Heart right ventricle (tissue), 16 donors: ENCODE data around the gene OTULIN. TPM values are rescaled to one million over a fixed set of nuclear protein-coding genes. Genes with fewer than 3 reads are reported as not detected.

ENCODE experiments used
- ATAC-seq, 8 donors: fragments of 200-7000 bp; cut with Tn5 transposase; one replicate each; pipeline ENCODE4 v1.9.1; 2020; ENCODE audit warnings: mild to moderate bottlenecking in 8 of 8, moderate library complexity in 8 of 8, moderate number of reproducible peaks in 1 of 8
- DNase-seq, 2 donors: peaks; one replicate each; pipeline ENCODE4 v3.0.0-alpha.2; 2020
- H3K27ac ChIP-seq, 10 donors: fragments of 200-600 bp; sonication (generic) in 2 of 10; one replicate each; pipeline versions ENCODE4 v1.5.0 to v1.8.0; 2020 to 2022; ENCODE audit warnings: mild to moderate bottlenecking in 3 of 10
- H3K27me3 ChIP-seq, 7 donors: fragments of 200-600 bp; one replicate each; pipeline ENCODE4 v1.8.0; 2021 to 2022; ENCODE audit warnings: mild to moderate bottlenecking in 2 of 7
- H3K36me3 ChIP-seq, 9 donors: fragments of 200-600 bp; sonication (generic) in 1 of 9; one replicate each; pipeline versions ENCODE4 v1.5.0 to v1.8.0; 2020 to 2022; ENCODE audit warnings: mild to moderate bottlenecking in 2 of 9
- H3K4me1 ChIP-seq, 9 donors: fragments of 200-600 bp; sonication (generic) in 1 of 9; one replicate each; pipeline versions ENCODE4 v1.5.0 to v1.8.0; 2020 to 2022; ENCODE audit warnings: mild to moderate bottlenecking in 4 of 9
- H3K4me3 ChIP-seq, 10 donors: fragments of 200-600 bp; sonication (generic) in 2 of 10; one replicate each; pipeline versions ENCODE4 v1.5.0 to v1.8.0; 2020 to 2022; ENCODE audit warnings: mild to moderate bottlenecking in 7 of 10, moderate library complexity in 2 of 10
- H3K9me3 ChIP-seq, 11 donors: fragments of 200-600 bp in 10 of 11; sonication (generic) in 2 of 11; one replicate each; pipeline versions ENCODE4 v1.5.0 to v1.8.0; 2013 to 2022; ENCODE audit warnings: mild to moderate bottlenecking in 2 of 11, control low read depth in 1 of 11, moderate library complexity in 1 of 11
- WGBS, 2 donors: extraction: QIAGEN DNeasy Blood & Tissue Kit; methylation state at CpG; one replicate each; pipeline ENCODE4 v1.1.7; 2013; ENCODE audit warnings: inconsistent platforms in 1 of 2; 5-methylcytosine and 5-hydroxymethylcytosine counted together
- intact Hi-C, 10 donors: fragments of 100-400 bp; cut with DNase I; formaldehyde crosslinking; loops; one replicate each; pipeline versions ENCODE4 v1.11.1 to v1.14.2; 2022
- polyA plus RNA-seq, 2 donors: library from polyadenylated mRNA; stranded (reverse); fragments of 200-250 nt; gene quantifications; one replicate each; pipeline ENCODE4 v1.2.3, GENCODE V29; 2013
- total RNA-seq, 10 donors: library from RNA; stranded (reverse); fragmentation: NEBNext Ultra II Directional in 3 of 10; extraction: Animal tissue kit (Norgen Biotek cat#: 25700) in 3 of 10; gene quantifications; one replicate each; pipeline versions ENCODE4 v1.2.1 to v1.2.4, GENCODE V29; 2021 to 2023
- TF ChIP-seq, protein P1 (sequence below), 9 donors: fragments of 200-600 bp; sonication (generic) in 2 of 9; IDR thresholded peaks; one replicate each; pipeline versions ENCODE4 v1.5.0 to v1.8.0; 2021 to 2022; ENCODE audit warnings: antibody characterized with exemption in 9 of 9, mild to moderate bottlenecking in 5 of 9, moderate library complexity in 1 of 9
- donor health status: Arrhythmogenic right ventricular cardiomyopathy.
- donor health status: ischemic (EF 13 %, LVEDD 7.1; RV severe dilation, severe dysfunction).
- donor health status: healthy with polysubstance abuse.
- donor health status: DM: no; HTN: yes; CAD: no.
- donor health status: DM: no; HTN: no; CAD: no.
- donor health status: ischemic (EF 25% LVEDD 6.9; RV normal size, moderate dysfunction).
- donor health status: ischemic (EF 25% LVEDD 5.7; RV mildly dilated, moderate dysfunction).
- donor health status: healthy.
- donor health status: DM: yes; HTN: yes; CAD: no.
- donor health status: Ischemic cardiomyopathy.
- donor health status: ischemic (EF 35%, LVEDD 5.7; RV mildly dilated, moderate dysfunction).
- donor health status: nonischemic (EF 11% LVEDD 7.7; RV severe dilation, severe dysfunction).
- donor health status: DM: yes; HTN: yes; CAD: no.
- donor health status: PGD.
- donor health status: ischemic (EF 29% LVEDD 5.4; RV normal size, mild dysfunction).
- donor health status: nonischemic (EF 23%, LVEDD 6.1; RV moderate dilation, normal function).

OTULIN gene
- total and polyA plus RNA-seq, 12 donors: 4.4 to 35.1 (median 24.6) TPM

DNA sequence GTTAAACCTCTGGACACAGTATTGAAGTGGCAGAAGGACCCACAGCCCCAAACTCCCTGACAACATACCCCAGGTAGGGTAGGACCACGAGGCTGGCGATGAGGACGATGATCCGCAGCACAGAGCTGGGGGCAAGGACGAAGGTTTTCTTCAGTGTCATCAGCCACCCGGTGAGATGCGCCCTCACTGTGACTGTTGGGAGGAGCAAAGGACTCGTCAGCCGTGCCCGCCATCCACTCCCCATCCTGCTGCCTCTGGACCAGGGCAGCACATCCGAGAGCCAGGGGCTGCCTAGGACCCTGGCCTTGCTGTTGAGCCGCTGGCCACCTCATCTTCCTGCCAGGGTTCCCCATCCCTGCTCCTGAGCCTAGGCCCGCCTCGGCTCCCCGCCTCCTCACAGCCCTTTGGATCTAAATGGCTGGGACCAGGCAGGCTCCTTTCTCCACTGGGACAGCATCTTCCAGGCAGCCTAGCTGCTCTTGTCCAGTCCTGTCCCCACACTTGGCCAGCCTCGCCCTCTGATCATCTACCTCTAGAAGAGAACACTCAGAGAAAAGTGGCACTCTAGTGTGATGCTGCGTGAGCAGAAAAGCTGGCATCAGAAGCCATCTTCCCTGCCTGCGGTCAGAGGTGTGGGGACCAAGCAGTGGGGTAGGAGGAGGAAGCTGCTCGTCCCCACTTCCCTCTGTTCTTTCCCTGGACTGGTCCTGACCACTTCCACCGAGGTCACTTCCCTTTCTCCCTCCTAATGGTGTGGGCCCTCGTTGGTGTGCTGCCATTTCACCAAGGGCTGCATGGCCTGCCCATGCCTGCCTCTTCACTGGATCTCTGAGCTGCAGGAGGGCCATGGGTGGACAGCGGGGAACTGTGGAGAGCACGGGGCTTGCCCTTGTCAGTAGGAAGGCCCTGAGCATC, 49.2 kb downstream of the OTULIN start:
- TF ChIP-seq, protein P1, sequence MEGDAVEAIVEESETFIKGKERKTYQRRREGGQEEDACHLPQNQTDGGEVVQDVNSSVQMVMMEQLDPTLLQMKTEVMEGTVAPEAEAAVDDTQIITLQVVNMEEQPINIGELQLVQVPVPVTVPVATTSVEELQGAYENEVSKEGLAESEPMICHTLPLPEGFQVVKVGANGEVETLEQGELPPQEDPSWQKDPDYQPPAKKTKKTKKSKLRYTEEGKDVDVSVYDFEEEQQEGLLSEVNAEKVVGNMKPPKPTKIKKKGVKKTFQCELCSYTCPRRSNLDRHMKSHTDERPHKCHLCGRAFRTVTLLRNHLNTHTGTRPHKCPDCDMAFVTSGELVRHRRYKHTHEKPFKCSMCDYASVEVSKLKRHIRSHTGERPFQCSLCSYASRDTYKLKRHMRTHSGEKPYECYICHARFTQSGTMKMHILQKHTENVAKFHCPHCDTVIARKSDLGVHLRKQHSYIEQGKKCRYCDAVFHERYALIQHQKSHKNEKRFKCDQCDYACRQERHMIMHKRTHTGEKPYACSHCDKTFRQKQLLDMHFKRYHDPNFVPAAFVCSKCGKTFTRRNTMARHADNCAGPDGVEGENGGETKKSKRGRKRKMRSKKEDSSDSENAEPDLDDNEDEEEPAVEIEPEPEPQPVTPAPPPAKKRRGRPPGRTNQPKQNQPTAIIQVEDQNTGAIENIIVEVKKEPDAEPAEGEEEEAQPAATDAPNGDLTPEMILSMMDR (IDR thresholded peaks at IDR 0.05): no peak
- peaks cover 0 to 98% (median 60%) of the 10 kb centered on the region in 9 donors for H3K36me3 ChIP-seq
- H3K4me3 ChIP-seq: no peak overlapping the region
- no peaks in the 10 kb centered on the region for H3K27me3 ChIP-seq
- DNase-seq (no peak), ATAC-seq (peak in 6 of 8 donors; percentile 8 to 26 (median 15))
- 95 to 96% methylated on average over 23 of the region's 23 CpGs for WGBS, 2 donors
- H3K9me3 ChIP-seq: no peaks in the 10 kb centered on the region
- intact Hi-C loops: no loop called here
- H3K27ac ChIP-seq: peak overlapping the region in 2 of 10 donors; percentile 27 to 44
- peaks cover 0 to 13% (median 8%) of the 10 kb centered on the region in 9 donors for H3K4me1 ChIP-seq

DNA sequence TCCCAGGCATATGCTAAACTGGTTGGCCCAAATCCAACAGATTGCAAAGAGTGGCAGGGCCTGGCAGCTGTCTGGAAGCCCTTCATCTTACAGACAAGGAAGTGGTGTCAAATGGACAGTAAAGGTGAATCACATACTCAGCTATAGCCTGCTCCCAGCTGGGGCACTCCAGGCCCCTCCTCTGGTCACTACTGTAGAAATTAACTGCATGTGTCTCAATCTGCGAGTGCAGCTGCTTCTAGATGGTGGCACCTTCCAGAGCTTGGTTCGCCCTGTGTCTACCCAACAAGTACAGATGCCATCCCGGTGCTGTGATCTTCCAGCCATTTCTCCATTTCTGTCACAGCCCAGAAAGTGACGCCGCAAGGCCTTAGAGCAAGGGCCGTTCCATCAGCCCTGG, 50.2 kb downstream of the OTULIN start:
- peak in 5 of 8 donors; percentile 31 to 76 (median 60) for ATAC-seq
- Histone ChIP-seq H3K4me3 (no peak overlapping the region), H3K27ac (peak overlapping the region in 2 of 10 donors; percentile 27 to 44), H3K4me1 (peaks cover 0 to 13% (median 8%) of the 10 kb centered on the region in 9 donors), H3K27me3 (no peaks in the 10 kb centered on the region), H3K36me3 (peaks cover 0 to 94% (median 53%) of the 10 kb centered on the region in 9 donors), H3K9me3 (no peaks in the 10 kb centered on the region)
- intact Hi-C loops: no loop called here
- no peak for DNase-seq
- TF ChIP-seq, protein P1 (IDR thresholded peaks at IDR 0.05): no peak
- 92 to 94% methylated on average over 6 of the region's 6 CpGs for WGBS, 2 donors

DNA sequence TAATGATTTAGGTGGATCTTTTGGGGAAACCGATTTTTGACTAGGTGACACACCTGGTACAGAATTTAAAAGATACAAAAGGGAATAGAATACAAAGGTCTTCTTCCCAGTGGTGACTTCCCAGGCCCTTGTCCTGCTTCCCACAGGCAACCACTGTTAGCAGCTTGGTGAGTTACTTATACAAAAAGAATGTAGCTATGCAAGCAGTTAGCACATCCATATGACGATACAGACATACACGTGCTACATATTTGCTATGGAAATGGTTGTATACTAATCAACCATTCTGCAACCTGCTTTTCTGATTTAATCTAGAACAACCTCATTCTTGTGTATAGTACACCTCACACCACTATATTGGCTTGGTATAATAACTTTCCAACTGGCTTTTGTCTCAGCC, 51.0 kb downstream of the OTULIN start:
- no peaks in the 10 kb centered on the region for H3K9me3 ChIP-seq
- TF ChIP-seq, protein P1 (IDR thresholded peaks at IDR 0.05): no peak
- H3K36me3 ChIP-seq: peaks cover 0 to 89% (median 53%) of the 10 kb centered on the region in 9 donors
- peaks cover 0 to 13% (median 8%) of the 10 kb centered on the region in 9 donors for H3K4me1 ChIP-seq
- intact Hi-C loops: no loop called here
- no peak for ATAC-seq
- DNase-seq: no peak
- no peak overlapping the region for H3K27ac ChIP-seq
- no peaks in the 10 kb centered on the region for H3K27me3 ChIP-seq
- 97 to 99% methylated on average over 3 of the region's 3 CpGs for WGBS, 2 donors
- H3K4me3 ChIP-seq: no peak overlapping the region

DNA sequence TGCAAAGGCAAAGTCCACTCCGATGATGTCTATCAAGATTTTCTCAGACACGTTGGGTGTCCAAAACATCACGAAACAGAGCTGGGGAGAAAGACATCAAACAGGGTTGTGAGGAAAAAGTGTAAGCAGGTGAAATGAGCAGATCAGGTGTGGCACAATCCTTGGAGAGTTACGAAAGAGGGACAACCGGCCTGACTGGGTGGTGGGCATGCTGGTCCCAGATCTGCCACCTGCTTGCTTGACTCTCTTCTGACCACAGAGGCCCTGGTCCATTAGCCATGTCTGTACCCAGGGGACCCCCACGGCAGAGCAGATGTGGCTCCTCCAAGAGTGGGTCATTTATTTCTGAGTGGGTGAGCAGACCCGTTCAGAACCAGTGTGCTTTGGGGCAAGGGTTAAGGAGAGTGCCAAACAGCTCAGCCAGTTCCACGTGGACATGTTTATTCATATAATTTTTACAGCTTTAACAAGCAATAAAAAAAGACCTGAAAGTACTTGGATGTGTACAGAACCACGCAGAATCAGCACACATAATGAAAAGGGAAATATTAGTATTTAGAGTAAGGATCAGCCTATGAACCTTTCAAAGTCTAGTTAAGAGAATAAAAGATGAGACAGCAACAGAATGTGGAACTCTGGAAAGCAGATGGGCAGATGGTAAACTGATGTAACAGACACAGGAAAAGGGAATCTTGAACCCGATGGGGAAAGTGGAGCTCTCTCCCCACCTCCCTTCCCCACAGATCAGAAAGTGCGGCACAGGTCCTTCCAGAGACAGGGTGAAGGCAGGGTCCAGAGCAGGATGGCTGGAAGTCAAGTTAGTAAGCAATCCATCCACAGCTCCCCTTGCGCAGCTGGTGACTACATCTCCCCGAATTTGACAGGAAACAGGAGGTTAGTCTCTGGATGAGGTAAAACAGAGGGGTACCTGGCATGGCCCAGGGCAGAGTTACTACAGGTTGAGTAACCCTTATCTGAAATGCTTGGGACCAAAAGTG, 52.5 kb downstream of the OTULIN start:
- no peak overlapping the region for H3K4me3 ChIP-seq
- H3K9me3 ChIP-seq: no peaks in the 10 kb centered on the region
- TF ChIP-seq, protein P1 (IDR thresholded peaks at IDR 0.05): no peak
- H3K36me3 ChIP-seq: peaks cover 0 to 78% (median 41%) of the 10 kb centered on the region in 9 donors
- H3K27me3 ChIP-seq: no peaks in the 10 kb centered on the region
- ATAC-seq: no peak
- intact Hi-C loops: no loop called here
- whole genome bisulfite sequencing, 2 donors: 91% methylated on average over 13 of the region's 13 CpGs
- peak overlapping the region in 1 of 10 donors; percentile 44 for H3K27ac ChIP-seq
- H3K4me1 ChIP-seq: peaks cover 0 to 14% (median 8%) of the 10 kb centered on the region in 9 donors
- DNase-seq: no peak
